IMR-90 (cell line): Measurements from ENCODE around the gene UXS1. TPM values are rescaled to one million over a fixed set of nuclear protein-coding genes. Genes with fewer than 3 reads are reported as not detected.

Experiments used
- ATAC-seq: fragments of 200-7000 bp; cut with Tn5 transposase; 2 replicates; pipeline ENCODE4 v1.9.1; 2020; ENCODE audit warnings: low read depth, mild to moderate bottlenecking, moderate library complexity
- BruUV-seq: library from RNA; stranded (reverse); fragments of 400-500 nt; replicated peaks from 2 replicates; lab custom pipeline; 2021; lab: Mats Ljungman, UMichigan
- CTCF ChIA-PET: fragments of 300-600 bp; formaldehyde crosslinking; extraction: SDS; loops from one replicate; lab custom pipeline; 2021; ENCODE audit warnings: antibody characterized with exemption; lab: Yijun Ruan, JAX
- POLR2A ChIA-PET: fragments of 300-600 bp; sonication (Branson Sonifier 250); formaldehyde crosslinking; loops from one replicate; lab custom pipeline; 2022; ENCODE audit warnings: antibody characterized with exemption; ENCODE audit not compliant: unreplicated experiment; lab: Charles Lee
- DNase-seq: peaks from one replicate; pipeline ENCODE4 v3.0.0; 2013
- H2AFZ ChIP-seq: replicated peaks from 2 replicates; pipeline ENCODE3; 2013; ENCODE audit warnings: low read length, mild to moderate bottlenecking; ENCODE audit not compliant: poor library complexity
- H2AK5ac ChIP-seq: 2 replicates; pipeline ENCODE4 v1.6.1; 2013; ENCODE audit warnings: low read depth, low read length, inconsistent platforms
- H2AK9ac ChIP-seq: replicated peaks from 2 replicates; pipeline ENCODE3; 2013; ENCODE audit warnings: mild to moderate bottlenecking, low read depth, low read length, moderate library complexity; ENCODE audit not compliant: poor library complexity
- H2BK120ac ChIP-seq: 2 replicates; pipeline ENCODE4 v1.6.1; 2013; ENCODE audit warnings: low read depth, low read length, inconsistent platforms
- H2BK15ac ChIP-seq: 3 replicates; pipeline ENCODE4 v1.6.1; 2013; ENCODE audit warnings: low read depth, low read length, inconsistent platforms
- H2BK20ac ChIP-seq: 2 replicates; pipeline ENCODE4 v1.6.1; 2013; ENCODE audit warnings: low read depth, mild to moderate bottlenecking, inconsistent platforms, low read length, moderate library complexity
- H2BK5ac ChIP-seq: 2 replicates; pipeline ENCODE4 v1.6.1; 2013; ENCODE audit warnings: mild to moderate bottlenecking, low read depth, low read length, inconsistent platforms; ENCODE audit not compliant: poor library complexity, severe bottlenecking
- H3K14ac ChIP-seq: replicated peaks from 2 replicates; pipeline ENCODE4 v1.6.1; 2013; ENCODE audit warnings: low read depth, low read length, inconsistent platforms
- H3K18ac ChIP-seq: 2 replicates; pipeline ENCODE4 v1.6.1; 2013; ENCODE audit warnings: low read depth, low read length, control low read depth
- H3K23ac ChIP-seq: 2 replicates; pipeline ENCODE4 v1.6.1; 2013; ENCODE audit warnings: low read depth, low read length, inconsistent platforms
- H3K27ac ChIP-seq: 2 replicates; pipeline ENCODE4 v1.5.1; 2013; ENCODE audit warnings: mild to moderate bottlenecking, control low read depth, low read length; ENCODE audit not compliant: insufficient read depth
- H3K27me3 ChIP-seq: 2 replicates; pipeline ENCODE4 v1.6.1; 2013; ENCODE audit warnings: low read length; ENCODE audit not compliant: control insufficient read depth, insufficient read depth
- H3K36me3 ChIP-seq: 2 replicates; pipeline ENCODE4 v1.6.1; 2013; ENCODE audit warnings: low read length, mixed read lengths; ENCODE audit not compliant: control insufficient read depth, insufficient read depth
- H3K4ac ChIP-seq: 2 replicates; pipeline ENCODE4 v1.6.1; 2013; ENCODE audit warnings: low read depth, low read length, inconsistent platforms
- H3K4me1 ChIP-seq: 2 replicates; pipeline ENCODE4 v1.6.1; 2013; ENCODE audit warnings: low read length, mixed read lengths; ENCODE audit not compliant: control insufficient read depth, insufficient read depth
- H3K4me2 ChIP-seq: 2 replicates; pipeline ENCODE4 v1.6.1; 2013; ENCODE audit warnings: low read depth, mild to moderate bottlenecking, control low read depth, low read length, moderate library complexity
- H3K4me3 ChIP-seq: 2 replicates; pipeline ENCODE4 v1.5.1; 2013; ENCODE audit warnings: low read depth, mild to moderate bottlenecking, control low read depth, low read length, moderate library complexity; ENCODE audit not compliant: insufficient read depth
- H3K56ac ChIP-seq: 2 replicates; pipeline ENCODE4 v1.6.1; 2013; ENCODE audit warnings: low read length, inconsistent platforms; ENCODE audit not compliant: insufficient read depth; ENCODE audit errors: extremely low read depth
- H3K79me1 ChIP-seq, 2 experiments: 2 replicates each; pipeline ENCODE4 v1.6.1; 2013; ENCODE audit warnings: low read length in 2 of 2, inconsistent platforms in 1 of 2, low read depth in 1 of 2
- H3K9ac ChIP-seq: 2 replicates; pipeline ENCODE4 v1.6.1; 2013; ENCODE audit warnings: low read depth, low read length, control low read depth
- H3K9me1 ChIP-seq: 2 replicates; pipeline ENCODE4 v1.6.1; 2013; ENCODE audit warnings: low read length, inconsistent platforms; ENCODE audit not compliant: insufficient read depth
- H3K9me3 ChIP-seq: 2 replicates; pipeline ENCODE4 v1.6.1; 2013; ENCODE audit warnings: low read length; ENCODE audit not compliant: control insufficient read depth, insufficient read depth
- H4K20me1 ChIP-seq: 2 replicates; pipeline ENCODE4 v1.6.1; 2013; ENCODE audit warnings: low read length, inconsistent platforms; ENCODE audit not compliant: insufficient read depth
- H4K5ac ChIP-seq: 2 replicates; pipeline ENCODE4 v1.6.1; 2013; ENCODE audit warnings: mild to moderate bottlenecking, low read depth, low read length, control low read depth
- H4K8ac ChIP-seq, 2 experiments: 2 replicates each; pipeline ENCODE4 v1.6.1; 2013; ENCODE audit warnings: low read depth in 2 of 2, low read length in 2 of 2, control low read depth in 1 of 2, inconsistent platforms in 1 of 2
- H4K91ac ChIP-seq: 2 replicates; pipeline ENCODE4 v1.6.1; 2013; ENCODE audit warnings: low read depth, low read length, inconsistent platforms; ENCODE audit not compliant: insufficient read depth
- BHLHE40 ChIP-seq: fragments of 150-350 bp; IDR thresholded peaks from 2 replicates; pipeline ENCODE4 v1.6.1; 2016; ENCODE audit warnings: mild to moderate bottlenecking, low read depth, low read length
- CEBPB ChIP-seq: IDR thresholded peaks from 2 replicates; pipeline ENCODE4 v1.6.1; 2012; ENCODE audit warnings: low read depth, low read length, improper control_type of control experiment
- CHD1 ChIP-seq: IDR thresholded peaks from 2 replicates; pipeline ENCODE4 v1.6.1; 2012; ENCODE audit warnings: low read depth, low read length, improper control_type of control experiment
- CTCF ChIP-seq: conservative IDR thresholded peaks from 2 replicates; pipeline ENCODE4 v1.5.1; 2012; ENCODE audit warnings: mild to moderate bottlenecking, low read depth, low read length, improper control_type of control experiment
- ELK1 ChIP-seq: fragments of 150-350 bp; IDR thresholded peaks from 2 replicates; pipeline ENCODE4 v1.6.1; 2016; ENCODE audit warnings: low read depth, mild to moderate bottlenecking, low read length, moderate library complexity, borderline replicate concordance
- FOS ChIP-seq: fragments of 150-350 bp; IDR thresholded peaks from 2 replicates; pipeline ENCODE4 v1.6.1; 2016; ENCODE audit warnings: low read depth, low read length
- MAFK ChIP-seq: IDR thresholded peaks from 2 replicates; pipeline ENCODE4 v1.6.1; 2012; ENCODE audit warnings: low read depth, low read length, improper control_type of control experiment
- MAZ ChIP-seq: IDR thresholded peaks from 2 replicates; pipeline ENCODE4 v1.6.1; 2012; ENCODE audit warnings: low read depth, mild to moderate bottlenecking, low read length, improper control_type of control experiment, moderate library complexity, borderline replicate concordance
- MXI1 ChIP-seq: IDR thresholded peaks from 2 replicates; pipeline ENCODE4 v1.6.1; 2012; ENCODE audit warnings: low read depth, mild to moderate bottlenecking, low read length, moderate library complexity, borderline replicate concordance
- NFE2L2 ChIP-seq: fragments of 150-350 bp; IDR thresholded peaks from 2 replicates; pipeline ENCODE4 v1.6.1; 2016; ENCODE audit warnings: low read depth, mild to moderate bottlenecking, low read length
- POLR2A ChIP-seq: IDR thresholded peaks from 2 replicates; pipeline ENCODE4 v1.6.1; 2012; ENCODE audit warnings: mild to moderate bottlenecking, low read depth, low read length
- RCOR1 ChIP-seq: IDR thresholded peaks from 2 replicates; pipeline ENCODE4 v1.6.1; 2012; ENCODE audit warnings: mild to moderate bottlenecking, low read length, improper control_type of control experiment; ENCODE audit not compliant: insufficient replicate concordance
- RFX5 ChIP-seq: IDR thresholded peaks from 2 replicates; pipeline ENCODE4 v1.8.0; 2012; ENCODE audit warnings: low read depth, mild to moderate bottlenecking, low read length, moderate library complexity
- SMC3 ChIP-seq: fragments of 150-350 bp; IDR thresholded peaks from 2 replicates; pipeline ENCODE4 v1.6.1; 2016; ENCODE audit warnings: low read depth, mild to moderate bottlenecking, antibody characterized with exemption, low read length, moderate library complexity
- USF2 ChIP-seq: fragments of 150-350 bp; IDR thresholded peaks from 2 replicates; pipeline ENCODE4 v1.6.1; 2017; ENCODE audit warnings: mild to moderate bottlenecking, antibody characterized with exemption, low read length, low read depth
- WGBS, 2 experiments: methylation state at CpG; one replicate each; pipeline versions ENCODE4 v1.1.5 to v1.1.7; 2013; ENCODE audit warnings: missing lambda C conversion rate in 2 of 2; ENCODE audit not compliant: insufficient read length in 1 of 2; ENCODE audit errors: extremely low coverage in 2 of 2; 5-methylcytosine and 5-hydroxymethylcytosine counted together
- dilution Hi-C: fragments of 300-500 bp; cut with HindIII; formaldehyde crosslinking; loops from one replicate; pipeline ENCODE4 v1.14.3; 2018; ENCODE audit warnings: low sequenced_read_pairs; ENCODE audit not compliant: unreplicated experiment
- in situ Hi-C: fragments of 300-500 bp; cut with MboI; formaldehyde crosslinking; loops from 3 replicates; pipeline ENCODE4 v1.14.3; 2019; ENCODE audit warnings: low sequenced_read_pairs, inconsistent platforms, mixed read lengths
- intact Hi-C: fragments of 100-400 bp; cut with micrococcal nuclease; formaldehyde crosslinking; loops from 2 replicates; pipeline ENCODE4 v1.10.0; 2022
- polyA plus RNA-seq, 3 experiments: library from polyadenylated mRNA; depleted of rRNA; stranded (reverse); fragments of >200 nt; gene quantifications; 2 replicates each; pipeline ENCODE4 v1.2.3, GENCODE V29; 2012; ENCODE audit warnings: low replicate concordance in 1 of 3
- total RNA-seq: library from RNA; depleted of rRNA; stranded (reverse); fragments of >200 nt; gene quantifications from 2 replicates; pipeline ENCODE4 v1.2.3, GENCODE V29; 2012

UXS1 gene
- total and polyA plus RNA-seq, 2 of the 4 experiments (the other 2 are of a cell fraction): 33.7 to 54.3 TPM

- POLR2A ChIA-PET: no interaction called here
- TF ChIP-seq CTCF: no peak
- no peak for TF ChIP-seq FOS
- no peak for TF ChIP-seq MAZ
- no peak for TF ChIP-seq POLR2A
- no peak for TF ChIP-seq ELK1
- no peak for TF ChIP-seq BHLHE40
- no peak for TF ChIP-seq MAFK
- no peak for TF ChIP-seq NFE2L2
- TF ChIP-seq RCOR1: no peak
- TF ChIP-seq CHD1: no peak
- TF ChIP-seq MXI1: no peak
- no peak for TF ChIP-seq RFX5
- no peak for TF ChIP-seq USF2
- no peak for TF ChIP-seq SMC3
- TF ChIP-seq CEBPB: no peak
- Histone ChIP-seq H3K23ac (no peak overlapping the region), H4K20me1 (peaks cover 23% of the 10 kb centered on the region), H4K8ac (no peak overlapping the region), H3K27me3 (no peaks in the 10 kb centered on the region), H3K9me3 (no peaks in the 10 kb centered on the region), H3K27ac (no peak overlapping the region), H4K5ac (no peak overlapping the region), H3K4me3 (no peak overlapping the region), H2BK20ac (no peak overlapping the region), H2BK120ac (no peak overlapping the region), H3K14ac (no peak overlapping the region), H3K56ac (no peak overlapping the region), H3K9me1 (peaks cover 2% of the 10 kb centered on the region; the same call in 1 of the 2 replicates), H3K4ac (no peak overlapping the region), H2AK9ac (no peak overlapping the region), H3K4me1 (peaks cover 5% of the 10 kb centered on the region), H2BK15ac (no peak overlapping the region), H2AFZ (no peak overlapping the region), H3K4me2 (no peak overlapping the region), H3K79me1 (peaks cover 10 to 33% of the 10 kb centered on the region in 2 experiments), H3K18ac (no peak overlapping the region), H3K9ac (no peak overlapping the region), H2BK5ac (no peak overlapping the region), H4K91ac (no peak overlapping the region), H2AK5ac (no peak overlapping the region), H3K36me3 (no peaks in the 10 kb centered on the region)
- ATAC-seq (no peak), DNase-seq (no peak)
- WGBS, 2 experiments: 67% methylated on average over 1 of the region's 7 CpGs; no CpG with 5 or more reads in 1 of the 2 experiments
- CTCF ChIA-PET: interaction anchor here (0.9 kb wide), 1 partner anchor 14 kb away, joined by 3 read pairs; no protein-coding TSS in a partner anchor
- in situ Hi-C loops (no loop called here), intact Hi-C loops (no loop called here), dilution Hi-C loops (no loop called here)
- BruUV-seq: no TSS peak
Measured at GRCh38 chr2:106178716-106179115, 15.4 kb downstream of the UXS1 start.
